HepG2 (cell line): Measurements from ENCODE around the gene WDR62. TPM values are rescaled to one million over a fixed set of nuclear protein-coding genes. Genes with fewer than 3 reads are reported as not detected.
A peak's percentile ranks its signal among the peaks of the same experiment; 100 is the strongest.

Source experiments
- ATAC-seq: fragments of 200-7000 bp; cut with Tn5 transposase; 3 replicates; pipeline ENCODE4 v1.9.1; 2020; ENCODE audit warnings: mild to moderate bottlenecking, moderate library complexity
- BruUV-seq: library from RNA; stranded (reverse); fragments of 400-500 nt; replicated peaks from 2 replicates; lab custom pipeline; 2021; lab: Mats Ljungman, UMichigan
- CTCF ChIA-PET: fragments of 300-600 bp; formaldehyde crosslinking; extraction: SDS; loops from one replicate; lab custom pipeline; 2021; ENCODE audit warnings: low total read pairs, inconsistent platforms, low intra/inter-chr PET ratio; lab: Yijun Ruan, JAX
- POLR2A ChIA-PET: fragments of 350-600 bp; sonication (Branson Sonifier 250); formaldehyde crosslinking; loops from one replicate; lab custom pipeline; 2020; ENCODE audit warnings: antibody characterized with exemption, inconsistent platforms; lab: Yijun Ruan, JAX
- DNase-seq: peaks from one replicate; pipeline ENCODE4 v3.0.0-alpha.2; 2015; ENCODE audit warnings: low spot score
- FAIRE-seq: peaks from 3 replicates; lab custom pipeline; 2011; peaks lifted over from hg19 to GRCh38; lab: Jason Lieb, UNC
- H2AFZ ChIP-seq: one replicate; pipeline ENCODE4 v1.6.1; 2011; ENCODE audit warnings: low read length, inconsistent platforms
- H3K27ac ChIP-seq: fragments of 300-600 bp; 3 replicates; pipeline ENCODE4 v1.8.0; 2011; ENCODE audit warnings: mixed run types, mild to moderate bottlenecking, mixed read lengths, low read length, inconsistent platforms; ENCODE audit not compliant: insufficient read depth; ENCODE audit errors: extremely low read length
- H3K27me3 ChIP-seq, 2 experiments: fragments of 200-600 bp in 1 of 2; 2 replicates in 1 of 2; 3 replicates in 1 of 2; pipeline versions ENCODE4 v1.6.0 to v1.8.0; 2011; ENCODE audit warnings: low read length in 2 of 2, mild to moderate bottlenecking in 2 of 2, moderate library complexity in 2 of 2, inconsistent platforms in 1 of 2; ENCODE audit not compliant: insufficient read depth in 2 of 2, control insufficient read depth in 1 of 2
- H3K36me3 ChIP-seq, 2 experiments: fragments of 200-600 bp in 1 of 2; replicated peaks in 1 of 2; 2 replicates in 1 of 2; 3 replicates in 1 of 2; pipeline versions ENCODE4 v1.5.1 to v1.8.0; 2011; ENCODE audit warnings: low read length in 2 of 2, inconsistent platforms in 1 of 2; ENCODE audit not compliant: insufficient read depth in 2 of 2, control insufficient read depth in 1 of 2
- H3K4me1 ChIP-seq: 2 replicates; pipeline ENCODE4 v1.5.1; 2012; ENCODE audit warnings: low read length, inconsistent platforms; ENCODE audit not compliant: insufficient read depth
- H3K4me2 ChIP-seq: 2 replicates; pipeline ENCODE4 v1.6.0; 2011; ENCODE audit warnings: low read depth, low read length, inconsistent platforms
- H3K4me3 ChIP-seq, 3 experiments: fragments of 200-600 bp in 1 of 3; sonication (generic), shearing (Covaris generic) in 1 of 3; replicated peaks in 1 of 3; 2 replicates each; pipeline ENCODE4 v1.5.1; 2011 to 2016; ENCODE audit warnings: low read length in 3 of 3, inconsistent platforms in 2 of 3, low read depth in 2 of 3, mild to moderate bottlenecking in 2 of 3, control low read depth in 1 of 3, mixed read lengths in 1 of 3; ENCODE audit not compliant: insufficient read depth in 1 of 3
- H3K79me2 ChIP-seq: one replicate; pipeline ENCODE4 v1.6.1; 2011; ENCODE audit warnings: low read length, inconsistent platforms; ENCODE audit not compliant: insufficient read depth
- H3K9ac ChIP-seq: 2 replicates; pipeline ENCODE4 v1.6.0; 2011; ENCODE audit warnings: mild to moderate bottlenecking, low read depth, low read length, inconsistent platforms; ENCODE audit not compliant: insufficient read depth
- H3K9me3 ChIP-seq: 2 replicates; pipeline ENCODE4 v1.5.1; 2012; ENCODE audit warnings: mild to moderate bottlenecking, low read length
- H4K20me1 ChIP-seq: 2 replicates; pipeline ENCODE4 v1.6.0; 2011; ENCODE audit warnings: inconsistent platforms, mild to moderate bottlenecking, low read length, moderate library complexity; ENCODE audit not compliant: insufficient read depth
- MYC ChIP-seq: sonication (generic); formaldehyde crosslinking; IDR thresholded peaks from 2 replicates; pipeline ENCODE4 v1.9.0; 2021; ENCODE audit warnings: missing genetic modification reagents, borderline replicate concordance
- SIN3A ChIP-seq: IDR thresholded peaks from 2 replicates; pipeline ENCODE4 v1.6.1; 2011; ENCODE audit warnings: low read depth, mild to moderate bottlenecking, control low read depth, low read length, borderline replicate concordance
- ZNF564 ChIP-seq: sonication (generic); formaldehyde crosslinking; IDR thresholded peaks from 2 replicates; pipeline ENCODE4 v1.8.1; 2023; ENCODE audit warnings: mild to moderate bottlenecking, missing genetic modification reagents
- ZNF577 ChIP-seq: sonication (generic); formaldehyde crosslinking; IDR thresholded peaks from 2 replicates; pipeline ENCODE4 v1.4.0; 2020; ENCODE audit warnings: mild to moderate bottlenecking, low read depth, missing genetic modification reagents, borderline replicate concordance
- ZNF737 ChIP-seq: sonication (generic); formaldehyde crosslinking; IDR thresholded peaks from 2 replicates; pipeline ENCODE4 v1.5.0; 2020; ENCODE audit warnings: missing genetic modification reagents, mild to moderate bottlenecking, borderline replicate concordance
- WGBS: methylation state at CpG from one replicate; pipeline ENCODE4 v1.1.6; 2017; ENCODE audit warnings: low lambda C conversion rate; 5-methylcytosine and 5-hydroxymethylcytosine counted together
- in situ Hi-C: cut with HindIII; loops from 2 replicates; pipeline ENCODE4 v1.10.0; 2017; ENCODE audit warnings: low pct_unique_long_range_greater_than_20kb; ENCODE audit not compliant: extremely low pct_ligation_motif_present
- intact Hi-C: fragments of 100-400 bp; cut with micrococcal nuclease; formaldehyde crosslinking; loops from one replicate; pipeline ENCODE4 v1.10.0; 2022; ENCODE audit not compliant: unreplicated experiment
- polyA plus RNA-seq, 8 experiments: library from polyadenylated mRNA; depleted of rRNA in 3 of 8; stranded (reverse) in 7 of 8; unstranded in 1 of 8; fragments of >200 nt; fragmentation: Illumina TruSeq in 4 of 8; extraction: Trizol in 4 of 8; gene quantifications; 2 replicates each; pipeline versions ENCODE4 v1.2.1 to v1.2.3, GENCODE V29; 2011 to 2016; ENCODE audit warnings: low read depth in 4 of 8, missing spikeins in 1 of 8, mixed read lengths in 1 of 8; ENCODE audit not compliant: insufficient read depth in 1 of 8
- total RNA-seq, 5 experiments: library from RNA; depleted of rRNA; stranded (reverse); fragments of >200 nt; fragmentation: Illumina TruSeq; extraction: Trizol; gene quantifications; 2 replicates each; pipeline ENCODE4 v1.2.3, GENCODE V29; 2016; ENCODE audit warnings: low read depth in 1 of 5
- TF ChIP-seq, protein P1 (sequence below): sonication (generic); formaldehyde crosslinking; conservative IDR thresholded peaks from 2 replicates; pipeline ENCODE4 v1.5.0; 2020; ENCODE audit warnings: missing genetic modification reagents
- TF ChIP-seq, protein P2 (sequence below): sonication (generic); formaldehyde crosslinking; IDR thresholded peaks from 2 replicates; pipeline ENCODE4 v1.4.0; 2020; ENCODE audit warnings: low read depth, missing genetic modification reagents
- TF ChIP-seq, protein P3 (sequence below): sonication (generic); formaldehyde crosslinking; conservative IDR thresholded peaks from 2 replicates; pipeline ENCODE4 v1.4.0; 2020; ENCODE audit warnings: missing genetic modification reagents

WDR62 gene
- total and polyA plus RNA-seq, 2 of the 13 experiments (the other 11 are each of a cell fraction or from before 2014, with no cell fraction given): 5.8 to 12.5 TPM

DNA sequence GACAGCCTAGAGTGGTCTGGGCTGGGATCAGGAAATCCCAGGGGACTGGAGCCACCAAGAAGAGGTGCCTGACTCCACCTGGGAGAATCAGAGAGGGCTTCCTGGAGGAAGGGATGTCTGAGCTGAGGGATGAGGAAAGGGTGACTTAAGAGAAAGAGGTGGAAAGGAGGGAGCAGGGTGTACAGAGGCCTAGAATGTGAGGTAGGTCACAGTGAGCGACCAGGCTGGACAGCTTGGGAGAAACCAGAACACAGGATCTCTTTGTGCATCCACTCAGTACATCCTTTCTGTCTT, 61.6 kb downstream of the WDR62 start:
- ATAC-seq (no peak), FAIRE-seq (no peak)
- Histone ChIP-seq H4K20me1 (no peaks in the 10 kb centered on the region), H3K4me1 (peaks cover 58% of the 10 kb centered on the region), H3K9ac (peak overlapping the region; percentile 61), H3K9me3 (no peaks in the 10 kb centered on the region), H3K36me3 (peaks cover 10 to 15% of the 10 kb centered on the region in 2 experiments; a peak in 2 of 5 replicates), H2AFZ (no peak overlapping the region), H3K79me2 (peaks cover 34% of the 10 kb centered on the region)
- in situ Hi-C loops: no loop called here
- ChIA-PET CTCF (no interaction called here), POLR2A (interaction anchor here (0.6 to 0.8 kb wide), 2 partner anchors 12 to 16 kb away, joined by 3 to 4 read pairs; no protein-coding TSS in a partner anchor)
- 0 out of 2 replicates have a peak, but pooled peaks have one; percentile 18 for TF ChIP-seq ZNF564
- no peak for TF ChIP-seq ZNF577 (CRISPR knock-in tag)
- TF ChIP-seq, all 625 proteins: peak for 1
- Histone ChIP-seq H3K4me3 (peak overlapping the region; percentile 71 to 88 (median 84); a peak in 5 of 6 replicates), H3K27me3 (no peaks in the 10 kb centered on the region; a peak in 1 of 5 replicates), H3K4me2 (peak overlapping the region; percentile 93), H3K27ac (peak overlapping the region; percentile 60)
- no peak for DNase-seq
- intact Hi-C loops: loop anchor here (1.0 kb wide), 1 partner anchor 24 kb away; the partner anchor contains the start of gene CAPNS1
- BruUV-seq: no TSS peak
- 90% methylated on average over 1 of the region's 1 CpG for WGBS

DNA sequence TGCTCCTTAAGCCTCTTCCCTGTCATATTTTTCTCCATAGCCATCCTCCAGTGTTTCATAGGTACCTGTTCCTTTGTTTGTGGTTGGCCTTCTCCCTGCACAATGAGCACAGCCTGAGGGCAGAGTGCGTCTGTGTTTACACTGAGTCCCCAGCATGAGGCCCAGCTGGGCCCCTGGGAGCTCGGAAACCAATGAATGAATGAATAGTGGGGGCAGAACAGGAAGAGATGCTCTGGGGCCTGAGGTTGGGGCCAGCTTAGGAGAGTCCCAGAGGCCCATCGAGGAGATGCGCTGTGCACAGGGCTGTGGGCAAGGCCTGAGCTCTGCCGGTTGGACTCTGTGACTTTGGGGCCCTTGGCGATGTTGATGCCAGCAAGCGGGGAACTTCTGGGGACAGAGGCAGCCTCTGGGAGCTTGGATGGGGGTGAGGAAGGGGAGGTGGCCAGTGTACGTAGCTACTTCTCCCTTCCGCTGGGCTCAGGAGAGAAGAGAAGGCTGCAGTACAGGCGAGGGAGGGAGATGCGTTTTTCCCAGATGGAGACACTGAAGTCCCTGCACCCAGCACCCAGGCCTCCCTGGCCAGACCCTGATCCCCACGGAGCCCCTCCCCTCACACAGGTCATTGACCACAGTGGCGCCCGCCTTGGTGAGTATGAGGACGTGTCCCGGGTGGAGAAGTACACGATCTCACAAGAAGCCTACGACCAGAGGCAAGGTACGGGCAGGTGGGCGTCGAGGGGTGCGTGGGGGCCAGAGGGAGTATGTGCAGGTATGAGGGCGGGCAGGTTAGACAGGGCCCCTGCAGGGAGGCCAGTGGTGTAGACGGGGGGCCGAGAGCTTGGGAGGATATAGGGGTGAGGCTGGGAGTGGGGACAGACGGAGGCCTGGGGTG, 65.6 kb downstream of the WDR62 start:
- H3K4me1 ChIP-seq: peaks cover 60% of the 10 kb centered on the region
- H3K9me3 ChIP-seq: no peaks in the 10 kb centered on the region
- intact Hi-C loops: loop anchor here (2.0 to 10.0 kb wide), 2 partner anchors 60 to 374 kb away; no protein-coding TSS in a partner anchor
- H3K36me3 ChIP-seq: peaks cover 13 to 30% of the 10 kb centered on the region in 2 experiments; a peak in 4 of 5 replicates
- 13% methylated on average over 22 of the region's 26 CpGs for WGBS
- peaks cover 25% of the 10 kb centered on the region for H3K79me2 ChIP-seq
- DNase-seq (peak; percentile 92), ATAC-seq (peak; percentile 82), FAIRE-seq (peak; percentile 96)
- H3K4me2 ChIP-seq: peak overlapping the region; percentile 91
- H3K27me3 ChIP-seq: no peaks in the 10 kb centered on the region
- no peaks in the 10 kb centered on the region for H4K20me1 ChIP-seq
- ChIA-PET CTCF (no interaction called here), POLR2A (interaction anchor here (0.9 to 3.4 kb wide), 9 partner anchors 9 to 369 kb away, joined by 3 to 36 read pairs (median 8); partner anchors contain the start of genes CAPNS1, THAP8, ZNF146 and ZNF565)
- BruUV-seq: no TSS peak
- H3K9ac ChIP-seq: peak overlapping the region; percentile 63
- H3K27ac ChIP-seq: peak overlapping the region; percentile 76
- H3K4me3 ChIP-seq: peak overlapping the region; percentile 58 to 77 (median 64); a peak in 5 of 6 replicates
- in situ Hi-C loops: no loop called here
- no peak overlapping the region for H2AFZ ChIP-seq
- TF ChIP-seq, protein P1, sequence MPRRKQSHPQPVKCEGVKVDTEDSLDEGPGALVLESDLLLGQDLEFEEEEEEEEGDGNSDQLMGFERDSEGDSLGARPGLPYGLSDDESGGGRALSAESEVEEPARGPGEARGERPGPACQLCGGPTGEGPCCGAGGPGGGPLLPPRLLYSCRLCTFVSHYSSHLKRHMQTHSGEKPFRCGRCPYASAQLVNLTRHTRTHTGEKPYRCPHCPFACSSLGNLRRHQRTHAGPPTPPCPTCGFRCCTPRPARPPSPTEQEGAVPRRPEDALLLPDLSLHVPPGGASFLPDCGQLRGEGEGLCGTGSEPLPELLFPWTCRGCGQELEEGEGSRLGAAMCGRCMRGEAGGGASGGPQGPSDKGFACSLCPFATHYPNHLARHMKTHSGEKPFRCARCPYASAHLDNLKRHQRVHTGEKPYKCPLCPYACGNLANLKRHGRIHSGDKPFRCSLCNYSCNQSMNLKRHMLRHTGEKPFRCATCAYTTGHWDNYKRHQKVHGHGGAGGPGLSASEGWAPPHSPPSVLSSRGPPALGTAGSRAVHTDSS: no peak
- no peak for TF ChIP-seq ZNF737
- TF ChIP-seq MYC (CRISPR knock-in tag): peak; percentile 72; the same call in 1 of the 2 replicates
- TF ChIP-seq, protein P2, sequence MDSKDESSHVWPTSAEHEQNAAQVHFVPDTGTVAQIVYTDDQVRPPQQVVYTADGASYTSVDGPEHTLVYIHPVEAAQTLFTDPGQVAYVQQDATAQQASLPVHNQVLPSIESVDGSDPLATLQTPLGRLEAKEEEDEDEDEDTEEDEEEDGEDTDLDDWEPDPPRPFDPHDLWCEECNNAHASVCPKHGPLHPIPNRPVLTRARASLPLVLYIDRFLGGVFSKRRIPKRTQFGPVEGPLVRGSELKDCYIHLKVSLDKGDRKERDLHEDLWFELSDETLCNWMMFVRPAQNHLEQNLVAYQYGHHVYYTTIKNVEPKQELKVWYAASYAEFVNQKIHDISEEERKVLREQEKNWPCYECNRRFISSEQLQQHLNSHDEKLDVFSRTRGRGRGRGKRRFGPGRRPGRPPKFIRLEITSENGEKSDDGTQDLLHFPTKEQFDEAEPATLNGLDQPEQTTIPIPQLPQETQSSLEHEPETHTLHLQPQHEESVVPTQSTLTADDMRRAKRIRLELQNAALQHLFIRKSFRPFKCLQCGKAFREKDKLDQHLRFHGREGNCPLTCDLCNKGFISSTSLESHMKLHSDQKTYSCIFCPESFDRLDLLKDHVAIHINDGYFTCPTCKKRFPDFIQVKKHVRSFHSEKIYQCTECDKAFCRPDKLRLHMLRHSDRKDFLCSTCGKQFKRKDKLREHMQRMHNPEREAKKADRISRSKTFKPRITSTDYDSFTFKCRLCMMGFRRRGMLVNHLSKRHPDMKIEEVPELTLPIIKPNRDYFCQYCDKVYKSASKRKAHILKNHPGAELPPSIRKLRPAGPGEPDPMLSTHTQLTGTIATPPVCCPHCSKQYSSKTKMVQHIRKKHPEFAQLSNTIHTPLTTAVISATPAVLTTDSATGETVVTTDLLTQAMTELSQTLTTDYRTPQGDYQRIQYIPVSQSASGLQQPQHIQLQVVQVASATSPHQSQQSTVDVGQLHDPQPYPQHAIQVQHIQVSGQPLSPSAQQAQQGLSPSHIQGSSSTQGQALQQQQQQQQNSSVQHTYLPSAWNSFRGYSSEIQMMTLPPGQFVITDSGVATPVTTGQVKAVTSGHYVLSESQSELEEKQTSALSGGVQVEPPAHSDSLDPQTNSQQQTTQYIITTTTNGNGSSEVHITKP: peak; percentile 58; the same call in 1 of the 2 replicates
- TF ChIP-seq SIN3A: peak; percentile 97
- TF ChIP-seq, protein P3, sequence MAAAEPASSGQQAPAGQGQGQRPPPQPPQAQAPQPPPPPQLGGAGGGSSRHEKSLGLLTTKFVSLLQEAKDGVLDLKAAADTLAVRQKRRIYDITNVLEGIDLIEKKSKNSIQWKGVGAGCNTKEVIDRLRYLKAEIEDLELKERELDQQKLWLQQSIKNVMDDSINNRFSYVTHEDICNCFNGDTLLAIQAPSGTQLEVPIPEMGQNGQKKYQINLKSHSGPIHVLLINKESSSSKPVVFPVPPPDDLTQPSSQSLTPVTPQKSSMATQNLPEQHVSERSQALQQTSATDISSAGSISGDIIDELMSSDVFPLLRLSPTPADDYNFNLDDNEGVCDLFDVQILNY: no peak
